Adrenal gland (tissue), 12 donors: ENCODE measurements around the gene AZU1. TPM values are rescaled to one million over a fixed set of nuclear protein-coding genes. Genes with fewer than 3 reads are reported as not detected.

Experiments
- DNase-seq, 7 donors: peaks; one replicate each; pipeline ENCODE4 v3.0.0-alpha.2; 2019 to 2020
- H3K27ac ChIP-seq, 5 donors: fragments of 200-600 bp; sonication (generic) in 4 of 5; 1 replicate in 3 of 5; 2 replicates in 2 of 5; pipeline versions ENCODE4 v1.5.1 to v1.8.0; 2016 to 2020; ENCODE audit warnings: mild to moderate bottlenecking in 1 of 5
- H3K27me3 ChIP-seq: fragments of 200-600 bp; 2 replicates; pipeline ENCODE4 v1.8.0; 2021
- H3K36me3 ChIP-seq, 2 donors: fragments of 200-600 bp; replicated peaks in 1 of 2; 1 replicate in 1 of 2; 2 replicates in 1 of 2; pipeline versions ENCODE4 v1.5.1 to v1.8.0; 2018 to 2022
- H3K4me1 ChIP-seq, 2 donors: fragments of 200-600 bp; replicated peaks in 1 of 2; 1 replicate in 1 of 2; 2 replicates in 1 of 2; pipeline versions ENCODE4 v1.5.1 to v1.8.0; 2018 to 2021
- H3K4me3 ChIP-seq, 4 donors: fragments of 200-600 bp; sonication (generic) in 3 of 4; one replicate each; pipeline ENCODE4 v1.5.1; 2016 to 2018
- H3K9me3 ChIP-seq, 3 donors: fragments of 200-600 bp; sonication (generic) in 1 of 3; replicated peaks in 1 of 3; 1 replicate in 2 of 3; 2 replicates in 1 of 3; pipeline versions ENCODE4 v1.5.1 to v1.8.0; 2016 to 2021
- POLR2A ChIP-seq, 2 donors: fragments of 450-650 bp; IDR thresholded peaks; one replicate each; pipeline ENCODE4 v1.6.1; 2017; ENCODE audit warnings: antibody characterized with exemption in 2 of 2, mild to moderate bottlenecking in 2 of 2, moderate library complexity in 1 of 2
- WGBS, 4 donors: extraction: QIAGEN DNeasy Blood & Tissue Kit in 2 of 4; methylation state at CpG; one replicate each; pipeline versions ENCODE4 v1.1.5 to v1.1.7; 2013 to 2017; 5-methylcytosine and 5-hydroxymethylcytosine counted together
- intact Hi-C, 2 donors: fragments of 100-400 bp; cut with DNase I; formaldehyde crosslinking; loops; one replicate each; pipeline versions ENCODE4 v1.14.1 to v1.15.0; 2022 to 2023
- polyA plus RNA-seq, 3 donors: library from polyadenylated mRNA; stranded (reverse); fragments of 200-250 nt in 2 of 3; fragments of 350-450 nt in 1 of 3; fragmentation: Illumina TruSeq in 1 of 3; extraction: RNeasy Lipid Tissue Mini Kit (QIAGEN cat#74804) in 1 of 3; gene quantifications; one replicate each; pipeline ENCODE4 v1.2.3, GENCODE V29; 2013 to 2014
- total RNA-seq, 9 donors: library from RNA; depleted of rRNA in 4 of 9; stranded (reverse); fragments of >200 nt in 4 of 9; fragments of 120-200 nt in 1 of 9; fragmentation: NEBNext Ultra II Directional in 1 of 9; extraction: Animal tissue kit (Norgen Biotek cat#: 25700) in 1 of 9; gene quantifications; one replicate each; pipeline versions ENCODE4 v1.1.0 to v1.2.4, GENCODE V29; 2013 to 2023
- TF ChIP-seq, protein P1 (sequence below), 6 experiments: fragments of 450-650 bp in 4 of 6; fragments of 200-600 bp in 2 of 6; sonication (generic) in 1 of 6; IDR thresholded peaks; 1 replicate in 5 of 6; 2 replicates in 1 of 6; pipeline versions ENCODE4 v1.5.1 to v1.8.0; 2016 to 2021; ENCODE audit warnings: antibody characterized with exemption in 6 of 6, mild to moderate bottlenecking in 2 of 6, moderate library complexity in 1 of 6
- donor health status: healthy with polysubstance abuse.
- donor health status: Bipolar disorder and iron deficiency.
- donor health status: DM: yes; HTN: yes; CAD: no.
- donor health status: DM: no; HTN: no; CAD: no.
- donor health status: DM: no; HTN: no; CAD: no.
- donor health status: DM: yes; HTN: yes; CAD: no.

AZU1 gene
- total and polyA plus RNA-seq, 12 donors = 0.11 to 1.1 (median 0.30) TPM; not detected in 5

DNA sequence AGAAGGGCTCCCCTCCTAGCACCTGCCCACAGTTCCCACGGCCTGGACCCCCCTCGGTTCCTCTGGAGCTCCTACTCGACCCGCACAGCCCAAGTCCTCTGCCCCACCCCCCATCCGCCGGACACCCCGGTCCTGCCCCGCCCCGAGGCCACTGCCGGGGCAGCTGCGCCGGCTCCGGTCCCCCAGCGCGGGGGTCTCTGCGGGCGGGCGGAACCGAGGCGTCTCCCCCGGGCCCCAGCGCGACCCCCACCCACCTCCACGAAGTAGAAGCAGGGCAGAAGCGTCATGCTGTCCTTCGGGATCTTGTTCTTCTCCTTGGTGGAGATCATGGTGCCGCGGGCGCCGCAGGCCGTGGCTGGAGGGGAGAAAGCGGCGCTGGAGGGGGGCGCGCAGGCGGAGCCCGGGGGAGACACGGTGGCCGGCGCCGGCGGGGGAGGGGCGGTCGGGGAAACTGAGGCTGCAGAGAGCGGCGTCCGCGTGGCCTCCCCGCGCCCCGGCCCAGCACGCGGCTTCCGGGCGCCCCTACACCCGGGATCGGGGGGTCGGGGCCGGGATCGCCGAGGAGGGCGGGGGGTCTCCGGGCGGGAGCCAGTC lies 6.3 kb upstream of the AZU1 start:
- H3K27ac ChIP-seq = no peak overlapping the region
- TF ChIP-seq, protein P1, sequence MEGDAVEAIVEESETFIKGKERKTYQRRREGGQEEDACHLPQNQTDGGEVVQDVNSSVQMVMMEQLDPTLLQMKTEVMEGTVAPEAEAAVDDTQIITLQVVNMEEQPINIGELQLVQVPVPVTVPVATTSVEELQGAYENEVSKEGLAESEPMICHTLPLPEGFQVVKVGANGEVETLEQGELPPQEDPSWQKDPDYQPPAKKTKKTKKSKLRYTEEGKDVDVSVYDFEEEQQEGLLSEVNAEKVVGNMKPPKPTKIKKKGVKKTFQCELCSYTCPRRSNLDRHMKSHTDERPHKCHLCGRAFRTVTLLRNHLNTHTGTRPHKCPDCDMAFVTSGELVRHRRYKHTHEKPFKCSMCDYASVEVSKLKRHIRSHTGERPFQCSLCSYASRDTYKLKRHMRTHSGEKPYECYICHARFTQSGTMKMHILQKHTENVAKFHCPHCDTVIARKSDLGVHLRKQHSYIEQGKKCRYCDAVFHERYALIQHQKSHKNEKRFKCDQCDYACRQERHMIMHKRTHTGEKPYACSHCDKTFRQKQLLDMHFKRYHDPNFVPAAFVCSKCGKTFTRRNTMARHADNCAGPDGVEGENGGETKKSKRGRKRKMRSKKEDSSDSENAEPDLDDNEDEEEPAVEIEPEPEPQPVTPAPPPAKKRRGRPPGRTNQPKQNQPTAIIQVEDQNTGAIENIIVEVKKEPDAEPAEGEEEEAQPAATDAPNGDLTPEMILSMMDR (IDR thresholded peaks at IDR 0.05) = no peak
- TF ChIP-seq POLR2A (IDR thresholded peaks at IDR 0.05) = no peak
- 1 to 2% methylated on average over 36 to 63 of the region's 64 CpGs; no CpG with 5 or more reads in 2 of the 4 donors for WGBS, 4 donors
- H3K4me1 ChIP-seq = peaks cover 5 to 7% of the 10 kb centered on the region in 2 donors
- H3K4me3 ChIP-seq = peak overlapping the region in 1 of 4 donors; percentile 43
- no peak for DNase-seq
- H3K27me3 ChIP-seq = peaks cover 21% of the 10 kb centered on the region
- H3K36me3 ChIP-seq = no peaks in the 10 kb centered on the region
- intact Hi-C loops = no loop called here
- no peaks in the 10 kb centered on the region for H3K9me3 ChIP-seq

DNA sequence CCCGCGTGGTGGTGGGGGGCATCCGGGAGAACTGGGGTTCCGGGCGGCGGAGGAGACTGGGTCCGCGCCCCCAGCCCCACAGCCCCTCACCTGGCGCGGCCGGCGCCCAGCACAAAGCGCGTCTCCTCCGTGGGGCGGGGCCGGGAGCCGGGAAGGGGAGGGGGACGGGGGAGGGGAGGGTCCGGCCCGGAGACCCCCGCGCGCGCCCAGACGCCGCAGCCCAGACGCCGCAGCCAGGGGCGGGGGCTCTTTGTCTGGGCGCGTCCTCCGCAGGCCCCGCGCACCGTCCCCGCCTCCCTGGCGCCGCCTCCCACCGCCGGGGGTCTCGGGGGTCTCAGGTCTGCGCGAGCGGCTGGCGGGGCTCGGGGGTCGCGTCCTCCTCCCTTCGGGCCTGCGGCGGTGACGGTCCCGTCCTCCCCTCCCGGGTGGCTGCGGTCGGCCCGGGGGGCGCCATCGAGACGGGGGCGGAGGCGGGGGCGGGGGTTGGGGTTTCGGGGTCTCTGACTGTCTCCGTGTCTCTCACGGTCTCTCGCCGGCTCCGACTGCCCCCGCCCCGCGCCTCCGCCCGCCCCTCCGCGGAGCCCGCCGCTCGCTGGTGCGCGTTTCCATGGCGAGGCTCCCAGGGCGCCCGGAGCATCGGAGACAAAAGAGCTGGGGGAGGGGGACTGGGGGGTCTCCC lies 5.7 kb upstream of the AZU1 start, which contains the start of gene PLPPR3:
Gene PLPPR3 (minus strand): TSS at position 131 of the 679 bp plus-strand sequence. CDS start 396 bp downstream, outside the sequence.
- intact Hi-C loops = no loop called here
- no peaks in the 10 kb centered on the region for H3K36me3 ChIP-seq
- H3K9me3 ChIP-seq = no peaks in the 10 kb centered on the region
- no peak for TF ChIP-seq POLR2A (IDR thresholded peaks at IDR 0.05)
- TF ChIP-seq, protein P1 (IDR thresholded peaks at IDR 0.05) = no peak
- peaks cover 5 to 7% of the 10 kb centered on the region in 2 donors for H3K4me1 ChIP-seq
- WGBS, 4 donors = 1 to 7% (median 2%) methylated on average over 3 to 78 of the region's 86 CpGs; no CpG with 5 or more reads in 1 of the 4 donors
- H3K27me3 ChIP-seq = peaks cover 21% of the 10 kb centered on the region
- no peak for DNase-seq
- H3K4me3 ChIP-seq = peak within 1 kb of the TSS in 1 of 4 donors; percentile 43
- no peak within 1 kb of the TSS for H3K27ac ChIP-seq

DNA sequence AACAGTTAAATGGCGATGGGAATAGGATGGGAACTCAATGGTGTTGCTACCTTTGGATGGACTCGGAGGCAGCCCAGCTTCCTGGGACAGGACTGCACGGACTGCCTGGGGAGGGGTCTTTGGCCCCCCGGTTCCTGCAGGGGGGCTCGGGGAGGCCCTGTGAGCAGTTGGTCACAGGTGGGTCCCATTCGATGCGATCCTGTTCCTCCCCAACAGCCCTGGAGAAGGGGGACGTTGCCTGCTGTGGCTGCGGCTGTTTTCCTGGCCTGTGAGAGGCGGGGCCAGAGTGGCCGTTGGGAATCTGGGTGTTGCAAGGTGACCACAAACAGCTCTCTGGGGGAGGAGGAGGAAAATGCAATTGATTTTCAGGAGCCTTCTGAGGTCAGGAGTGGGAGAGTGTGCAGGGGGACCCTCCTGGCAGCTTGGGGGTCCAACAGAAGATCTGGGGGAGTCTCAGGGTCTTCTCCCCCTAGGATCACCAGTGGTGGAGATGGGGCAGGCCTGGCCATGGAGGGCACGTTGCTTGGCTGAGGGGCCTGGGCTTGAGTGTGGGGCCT lies 4.0 kb upstream of the AZU1 start:
- intact Hi-C loops = no loop called here
- TF ChIP-seq, protein P1 (IDR thresholded peaks at IDR 0.05) = no peak
- no peak for TF ChIP-seq POLR2A (IDR thresholded peaks at IDR 0.05)
- DNase-seq = no peak
- H3K9me3 ChIP-seq = no peaks in the 10 kb centered on the region
- H3K4me3 ChIP-seq = no peak overlapping the region
- peaks cover 5 to 7% of the 10 kb centered on the region in 2 donors for H3K4me1 ChIP-seq
- 63 to 70% (median 67%) methylated on average over 7 to 12 of the region's 12 CpGs for WGBS, 4 donors
- H3K36me3 ChIP-seq = no peaks in the 10 kb centered on the region
- H3K27ac ChIP-seq = no peak overlapping the region
- peaks cover 27% of the 10 kb centered on the region for H3K27me3 ChIP-seq

DNA sequence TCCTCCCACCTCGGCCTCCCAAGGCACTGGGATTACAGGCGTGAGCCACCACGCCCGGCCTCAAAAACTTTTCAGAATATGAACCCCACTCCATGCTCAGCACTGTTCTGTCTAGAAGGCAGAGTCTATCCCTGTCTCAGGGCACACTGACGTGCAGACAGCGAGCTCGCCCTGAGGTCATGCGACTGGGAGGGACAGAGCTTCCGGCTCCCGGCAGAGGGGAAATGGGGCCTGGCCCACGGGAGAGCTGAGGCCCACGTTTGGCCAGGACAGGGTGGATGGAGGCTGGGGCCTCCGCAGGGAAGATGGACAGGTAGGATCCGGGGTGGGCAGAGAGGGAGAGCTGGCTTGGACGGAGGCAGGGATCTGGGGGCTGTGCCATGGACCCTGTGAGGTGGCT lies 2.8 kb upstream of the AZU1 start:
- H3K4me1 ChIP-seq = peaks cover 5 to 7% of the 10 kb centered on the region in 2 donors
- no peak for DNase-seq
- H3K27me3 ChIP-seq = peaks cover 27% of the 10 kb centered on the region
- H3K4me3 ChIP-seq = no peak overlapping the region
- no peaks in the 10 kb centered on the region for H3K36me3 ChIP-seq
- TF ChIP-seq, protein P1 (IDR thresholded peaks at IDR 0.05) = no peak
- TF ChIP-seq POLR2A (IDR thresholded peaks at IDR 0.05) = no peak
- no peak overlapping the region for H3K27ac ChIP-seq
- H3K9me3 ChIP-seq = no peaks in the 10 kb centered on the region
- intact Hi-C loops = no loop called here
- 62 to 81% (median 76%) methylated on average over 13 to 15 of the region's 15 CpGs for WGBS, 4 donors
